Naive B cell (primary cell): ENCODE data around the gene GREB1L. TPM values are rescaled to one million over a fixed set of nuclear protein-coding genes. Genes with fewer than 3 reads are reported as not detected.
"Not testable (repeated sequence)": the region's sequence is repeated elsewhere in the genome, so short reads cannot be mapped to it uniquely, and the experiment has no call there.

ENCODE experiments used
- ATAC-seq, 2 donors: fragments of 150-1000 bp; cut with Tn5 transposase; 2 replicates each; pipeline ENCODE4 v1.10.0; 2021; ENCODE audit warnings: low read depth in 2 of 2, mild to moderate bottlenecking in 2 of 2, moderate library complexity in 2 of 2
- DNase-seq: peaks from one replicate; pipeline ENCODE4 v3.0.0; 2022
- H3K27ac Mint-ChIP-seq, 6 donors: one replicate each; pipeline ENCODE4 v1.8.0; 2020 to 2022; ENCODE audit warnings: mild to moderate bottlenecking in 6 of 6, mixed read lengths in 6 of 6, moderate library complexity in 5 of 6, inconsistent platforms in 2 of 6
- H3K27me3 Mint-ChIP-seq, 3 donors: one replicate each; pipeline ENCODE4 v1.8.0; 2021 to 2022; ENCODE audit warnings: mixed read lengths in 3 of 3, mild to moderate bottlenecking in 1 of 3
- H3K36me3 Mint-ChIP-seq, 2 donors: one replicate each; pipeline ENCODE4 v1.8.0; 2020 to 2022; ENCODE audit warnings: mixed read lengths in 2 of 2, inconsistent platforms in 1 of 2, mild to moderate bottlenecking in 1 of 2
- H3K4me1 Mint-ChIP-seq, 3 donors: one replicate each; pipeline ENCODE4 v1.8.0; 2020 to 2022; ENCODE audit warnings: mixed read lengths in 3 of 3, inconsistent platforms in 1 of 3, mild to moderate bottlenecking in 1 of 3, moderate library complexity in 1 of 3
- H3K4me3 Mint-ChIP-seq, 8 donors: one replicate each; pipeline ENCODE4 v1.8.0; 2020 to 2022; ENCODE audit warnings: mild to moderate bottlenecking in 8 of 8, mixed read lengths in 8 of 8, moderate library complexity in 8 of 8, inconsistent platforms in 2 of 8
- H3K9me3 Mint-ChIP-seq, 7 donors: one replicate each; pipeline ENCODE4 v1.8.0; 2020 to 2022; ENCODE audit warnings: mixed read lengths in 7 of 7, mild to moderate bottlenecking in 5 of 7, inconsistent platforms in 2 of 7, moderate library complexity in 1 of 7
- polyA plus RNA-seq, 6 donors: library from polyadenylated mRNA; unstranded; fragments of 300-500 nt; fragmentation: Illumina TruSeq; gene quantifications; one replicate each; pipeline ENCODE4 v1.2.3, GENCODE V29; 2021; ENCODE audit warnings: low read depth in 6 of 6

Gene GREB1L
- polyA plus RNA-seq, 6 donors from 2014 or later = 0.06 to 0.25 (median 0.15) TPM; not detected in 3

- peaks cover 5 to 8% (median 7%) of the 10 kb centered on the region in 3 donors for H3K27me3 Mint-ChIP-seq
- H3K4me1 Mint-ChIP-seq = no peaks in the 10 kb centered on the region
- no peak overlapping the region for H3K27ac Mint-ChIP-seq
- DNase-seq (no peak), ATAC-seq (no peak)
- no peaks in the 10 kb centered on the region for H3K9me3 Mint-ChIP-seq
- no peak overlapping the region for H3K4me3 Mint-ChIP-seq
- H3K36me3 Mint-ChIP-seq = no peaks in the 10 kb centered on the region
These were observed 127.1 kb downstream of the GREB1L start for GRCh38 chr18:21369146-21369545.

GRCh38 chr18:21369597-21369996 lies 127.6 kb downstream of the GREB1L start:
- not testable (repeated sequence) for H3K4me3 Mint-ChIP-seq, DNase-seq, ATAC-seq, H3K9me3 Mint-ChIP-seq, H3K27me3 Mint-ChIP-seq, H3K4me1 Mint-ChIP-seq, H3K27ac Mint-ChIP-seq, H3K36me3 Mint-ChIP-seq

GRCh38 chr18:21383031-21383430 lies 141.0 kb downstream of the GREB1L start:
- no peak for ATAC-seq
- no peak overlapping the region for H3K27ac Mint-ChIP-seq

GRCh38 chr18:21386523-21387240 lies 144.7 kb downstream of the GREB1L start:
- H3K4me1 Mint-ChIP-seq = no peaks in the 10 kb centered on the region
- no peaks in the 10 kb centered on the region for H3K36me3 Mint-ChIP-seq
- no peak for ATAC-seq
- H3K27me3 Mint-ChIP-seq = peaks cover 0 to 9% (median 5%) of the 10 kb centered on the region in 3 donors
- H3K9me3 Mint-ChIP-seq = no peaks in the 10 kb centered on the region
- DNase-seq = no peak
- H3K27ac Mint-ChIP-seq = no peak overlapping the region
- H3K4me3 Mint-ChIP-seq = peak overlapping the region in 1 of 8 donors; percentile 30

More at GRCh38 chr18:21383031-21383430, 141.0 kb downstream of the GREB1L start:
- H3K4me1 Mint-ChIP-seq = no peaks in the 10 kb centered on the region
- no peaks in the 10 kb centered on the region for H3K9me3 Mint-ChIP-seq
- H3K27me3 Mint-ChIP-seq = peaks cover 0 to 5% (median 0%) of the 10 kb centered on the region in 3 donors
- no peak overlapping the region for H3K4me3 Mint-ChIP-seq
- H3K36me3 Mint-ChIP-seq = no peaks in the 10 kb centered on the region
- DNase-seq = no peak

- ATAC-seq (no peak), DNase-seq (no peak)
- Mint-ChIP-seq H3K27ac (no peak overlapping the region), H3K9me3 (no peaks in the 10 kb centered on the region), H3K4me1 (no peaks in the 10 kb centered on the region), H3K4me3 (no peak overlapping the region), H3K36me3 (no peaks in the 10 kb centered on the region), H3K27me3 (peaks cover 0 to 9% (median 5%) of the 10 kb centered on the region in 3 donors)
These were observed 145.9 kb downstream of the GREB1L start for GRCh38 chr18:21387886-21388285.

GRCh38 chr18:21389283-21389682 lies 147.3 kb downstream of the GREB1L start:
- Mint-ChIP-seq H3K9me3 (no peaks in the 10 kb centered on the region), H3K36me3 (no peaks in the 10 kb centered on the region), H3K27me3 (peaks cover 0 to 9% (median 5%) of the 10 kb centered on the region in 3 donors), H3K4me3 (no peak overlapping the region), H3K27ac (no peak overlapping the region), H3K4me1 (no peaks in the 10 kb centered on the region)
- ATAC-seq (no peak), DNase-seq (no peak)

- ATAC-seq (no peak), DNase-seq (no peak)
- Mint-ChIP-seq H3K36me3 (no peaks in the 10 kb centered on the region), H3K9me3 (no peaks in the 10 kb centered on the region), H3K4me1 (no peaks in the 10 kb centered on the region), H3K4me3 (no peak overlapping the region), H3K27ac (no peak overlapping the region), H3K27me3 (peaks cover 0 to 9% (median 5%) of the 10 kb centered on the region in 3 donors)
These were observed 147.9 kb downstream of the GREB1L start for GRCh38 chr18:21389903-21390302.

GRCh38 chr18:21391074-21391673 lies 149.1 kb downstream of the GREB1L start:
- Mint-ChIP-seq H3K9me3 (no peaks in the 10 kb centered on the region), H3K27me3 (peaks cover 0 to 5% (median 4%) of the 10 kb centered on the region in 3 donors), H3K27ac (no peak overlapping the region), H3K4me1 (no peaks in the 10 kb centered on the region), H3K36me3 (no peaks in the 10 kb centered on the region), H3K4me3 (no peak overlapping the region)
- DNase-seq (no peak), ATAC-seq (no peak)

- H3K4me1 Mint-ChIP-seq = no peaks in the 10 kb centered on the region
- no peak for DNase-seq
- no peak overlapping the region for H3K27ac Mint-ChIP-seq
- no peak for ATAC-seq
- no peaks in the 10 kb centered on the region for H3K9me3 Mint-ChIP-seq
- no peaks in the 10 kb centered on the region for H3K36me3 Mint-ChIP-seq
- no peak overlapping the region for H3K4me3 Mint-ChIP-seq
- H3K27me3 Mint-ChIP-seq = peaks cover 0 to 5% (median 4%) of the 10 kb centered on the region in 3 donors
These were observed 152.0 kb downstream of the GREB1L start for GRCh38 chr18:21393986-21394385.

- Mint-ChIP-seq H3K27ac (no peak overlapping the region), H3K27me3 (peaks cover 0 to 8% (median 7%) of the 10 kb centered on the region in 3 donors), H3K4me3 (no peak overlapping the region), H3K36me3 (no peaks in the 10 kb centered on the region), H3K4me1 (no peaks in the 10 kb centered on the region), H3K9me3 (peaks cover 0 to 2% (median 0%) of the 10 kb centered on the region in 7 donors)
- ATAC-seq = no peak
- no peak for DNase-seq
These were observed 156.1 kb downstream of the GREB1L start for GRCh38 chr18:21398121-21398520.

- Mint-ChIP-seq H3K27ac (no peak overlapping the region), H3K4me1 (no peaks in the 10 kb centered on the region), H3K36me3 (no peaks in the 10 kb centered on the region), H3K4me3 (no peak overlapping the region), H3K27me3 (peaks cover 0 to 8% (median 7%) of the 10 kb centered on the region in 3 donors), H3K9me3 (peaks cover 0 to 2% (median 0%) of the 10 kb centered on the region in 7 donors)
- ATAC-seq (no peak), DNase-seq (no peak)
These were observed 160.2 kb downstream of the GREB1L start for GRCh38 chr18:21402272-21402671.

- H3K4me3 Mint-ChIP-seq = no peak overlapping the region
- H3K36me3 Mint-ChIP-seq = no peaks in the 10 kb centered on the region
- peak overlapping the region in 1 of 6 donors; percentile 21 for H3K27ac Mint-ChIP-seq
- H3K4me1 Mint-ChIP-seq = no peaks in the 10 kb centered on the region
- peaks cover 0 to 2% (median 0%) of the 10 kb centered on the region in 7 donors for H3K9me3 Mint-ChIP-seq
- H3K27me3 Mint-ChIP-seq = peaks cover 0 to 8% (median 7%) of the 10 kb centered on the region in 3 donors
- DNase-seq (no peak), ATAC-seq (no peak)
These were observed 162.4 kb downstream of the GREB1L start for GRCh38 chr18:21404426-21404825.

- Mint-ChIP-seq H3K9me3 (peaks cover 0 to 2% (median 0%) of the 10 kb centered on the region in 7 donors), H3K4me3 (no peak overlapping the region), H3K4me1 (no peaks in the 10 kb centered on the region), H3K36me3 (no peaks in the 10 kb centered on the region), H3K27me3 (peaks cover 0 to 8% (median 7%) of the 10 kb centered on the region in 3 donors), H3K27ac (no peak overlapping the region)
- ATAC-seq (no peak), DNase-seq (no peak)
These were observed 164.1 kb downstream of the GREB1L start for GRCh38 chr18:21406116-21406515.

GRCh38 chr18:21408681-21409080 lies 166.6 kb downstream of the GREB1L start:
- no peak for DNase-seq
- H3K9me3 Mint-ChIP-seq = peaks cover 0 to 5% (median 0%) of the 10 kb centered on the region in 7 donors
- H3K27me3 Mint-ChIP-seq = peaks cover 0 to 7% (median 6%) of the 10 kb centered on the region in 3 donors
- no peak overlapping the region for H3K4me3 Mint-ChIP-seq
- H3K4me1 Mint-ChIP-seq = no peaks in the 10 kb centered on the region
- H3K27ac Mint-ChIP-seq = no peak overlapping the region
- no peak for ATAC-seq
- no peaks in the 10 kb centered on the region for H3K36me3 Mint-ChIP-seq
